ENCODE results near the gene MOB1A. TPM values are rescaled to one million over a fixed set of nuclear protein-coding genes. Genes with fewer than 3 reads are reported as not detected.

MOB1A gene
- 122 and 133 TPM in 2 replicates for total RNA-seq

DNA sequence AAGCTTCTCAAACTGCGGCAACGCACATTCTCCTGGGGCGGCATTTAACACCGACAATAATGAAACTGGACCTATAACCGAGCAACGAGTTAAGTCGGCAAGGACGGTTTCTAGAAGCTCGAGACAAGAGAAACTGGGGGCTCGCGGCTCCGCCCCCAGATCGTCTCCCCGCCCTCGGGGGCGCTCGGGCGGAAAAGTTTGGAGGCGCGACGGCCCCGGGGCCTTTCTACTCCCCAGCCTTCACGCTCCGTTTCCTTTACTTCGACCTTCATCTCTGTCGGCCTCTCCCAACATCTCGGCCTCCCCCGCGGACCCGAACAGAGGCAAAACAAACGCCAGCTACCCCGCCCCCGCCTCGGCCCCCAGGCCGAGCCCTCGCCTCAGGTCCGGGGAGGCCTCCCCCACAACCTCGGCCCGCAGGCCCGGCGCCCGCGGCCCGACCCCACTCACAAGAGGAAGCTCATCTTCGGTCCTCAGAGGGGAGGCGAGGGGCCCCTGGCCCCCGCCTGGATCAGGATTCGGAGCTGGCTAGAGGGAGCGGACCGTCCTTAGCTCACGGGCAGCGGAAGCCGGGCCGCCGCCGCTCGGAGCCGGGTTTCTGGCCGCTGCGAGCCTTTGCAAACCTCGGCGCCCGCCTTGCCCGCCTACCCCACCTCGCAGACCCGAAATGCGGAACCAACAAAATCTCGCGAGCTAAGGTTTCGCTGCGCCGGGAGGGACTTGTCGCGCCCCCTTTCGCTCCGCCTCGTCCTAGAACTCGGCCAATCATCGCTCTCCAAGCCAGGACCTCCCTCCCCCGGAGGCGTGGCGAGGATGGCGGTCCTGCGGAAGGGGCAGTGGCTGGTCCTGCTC, at the start of gene MOB1A:
Gene MOB1A (minus strand): TSS at position 669 of the 852 bp plus-strand sequence. CDS start 205 bp downstream, at position 464.
- Histone ChIP-seq H3K9me3 (ENCODE audit: low read depth, low read length) (no peaks in the 10 kb centered on the region), H3K4me3 (ENCODE audit: insufficient read depth, low read length) (peak within 1 kb of the TSS; percentile 91), H3K27ac (ENCODE audit: low read depth, low read length) (peak within 1 kb of the TSS; percentile 80), H3K4me1 (ENCODE audit: insufficient read depth, low read length) (peaks cover 11% of the 10 kb centered on the region), H3K4me2 (ENCODE audit: insufficient read depth, low read length) (peak within 1 kb of the TSS; percentile 81), H3K27me3 (ENCODE audit: insufficient read depth, low read length) (no peaks in the 10 kb centered on the region), H2AFZ (ENCODE audit: low read length) (peak within 1 kb of the TSS; percentile 85), H4K20me1 (ENCODE audit: insufficient read depth, low read length) (peaks cover 24% of the 10 kb centered on the region), H3K36me3 (ENCODE audit: insufficient read depth, low read length) (no peaks in the 10 kb centered on the region), H3K79me2 (ENCODE audit: insufficient read depth, low read length) (peaks cover 44% of the 10 kb centered on the region)
- no peak for TF ChIP-seq CTCF (IDR thresholded peaks at IDR 0.05; ENCODE audit: extremely low read depth, low read depth, low read length)
- DNase-seq (ENCODE audit: insufficient read length, low spot score, missing footprints), result peak; percentile 98

- peaks cover 4% of the 10 kb centered on the region for H3K4me1 ChIP-seq (ENCODE audit: insufficient read depth, low read length)
- H3K4me3 ChIP-seq (ENCODE audit: insufficient read depth, low read length), result no peak overlapping the region
- no peak for TF ChIP-seq CTCF (IDR thresholded peaks at IDR 0.05; ENCODE audit: extremely low read depth, low read depth, low read length)
- no peaks in the 10 kb centered on the region for H3K9me3 ChIP-seq (ENCODE audit: low read depth, low read length)
- H4K20me1 ChIP-seq (ENCODE audit: insufficient read depth, low read length), result no peaks in the 10 kb centered on the region
- H3K79me2 ChIP-seq (ENCODE audit: insufficient read depth, low read length), result no peaks in the 10 kb centered on the region
- H3K27ac ChIP-seq (ENCODE audit: low read depth, low read length), result no peak overlapping the region
- no peak overlapping the region for H2AFZ ChIP-seq (ENCODE audit: low read length)
- no peaks in the 10 kb centered on the region for H3K36me3 ChIP-seq (ENCODE audit: insufficient read depth, low read length)
- no peak for DNase-seq (ENCODE audit: insufficient read length, low spot score, missing footprints)
- no peaks in the 10 kb centered on the region for H3K27me3 ChIP-seq (ENCODE audit: insufficient read depth, low read length)
- no peak overlapping the region for H3K4me2 ChIP-seq (ENCODE audit: insufficient read depth, low read length)
These were observed 49.0 kb upstream of the MOB1A start for GRCh38 chr2:74227646-74228045.

DNA sequence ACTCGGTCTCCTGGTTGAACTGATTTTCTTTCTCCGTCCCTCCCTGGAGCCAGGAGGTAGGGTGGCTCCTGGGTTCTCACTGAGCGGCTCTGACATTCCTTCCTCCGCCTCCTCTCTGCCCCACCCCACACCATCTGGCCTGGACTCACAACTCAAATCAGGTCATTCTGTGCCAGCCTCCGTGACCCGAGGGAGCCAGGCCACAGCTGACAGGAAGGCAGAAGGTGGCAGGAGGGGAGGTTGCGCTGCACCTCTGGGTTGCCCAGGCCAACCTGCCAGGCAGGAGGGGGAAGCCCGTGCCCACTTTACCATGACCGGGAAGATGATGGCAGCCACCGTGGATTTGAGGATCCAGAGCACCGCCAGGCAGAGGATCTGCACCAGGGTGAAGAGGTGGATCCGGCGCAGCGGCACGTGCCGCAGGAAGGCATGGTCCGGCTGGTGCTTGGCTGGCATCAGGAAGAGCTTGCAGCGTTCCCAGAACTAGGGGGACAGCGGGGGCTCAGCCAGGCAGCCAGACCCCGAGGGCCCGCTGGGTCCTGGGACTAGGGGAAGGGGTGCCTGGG, 48.1 kb upstream of the MOB1A start:
- Histone ChIP-seq H4K20me1 (ENCODE audit: insufficient read depth, low read length) (no peaks in the 10 kb centered on the region), H2AFZ (ENCODE audit: low read length) (no peak overlapping the region), H3K4me3 (ENCODE audit: insufficient read depth, low read length) (no peak overlapping the region), H3K27ac (ENCODE audit: low read depth, low read length) (no peak overlapping the region), H3K36me3 (ENCODE audit: insufficient read depth, low read length) (no peaks in the 10 kb centered on the region), H3K4me2 (ENCODE audit: insufficient read depth, low read length) (no peak overlapping the region), H3K79me2 (ENCODE audit: insufficient read depth, low read length) (no peaks in the 10 kb centered on the region), H3K4me1 (ENCODE audit: insufficient read depth, low read length) (peaks cover 4% of the 10 kb centered on the region), H3K9me3 (ENCODE audit: low read depth, low read length) (no peaks in the 10 kb centered on the region), H3K27me3 (ENCODE audit: insufficient read depth, low read length) (no peaks in the 10 kb centered on the region)
- no peak for DNase-seq (ENCODE audit: insufficient read length, low spot score, missing footprints)
- TF ChIP-seq CTCF (IDR thresholded peaks at IDR 0.05; ENCODE audit: extremely low read depth, low read depth, low read length), result no peak

All from osteoblast (primary cell).